Activated naive CD8-positive, alpha-beta T cell (primary cell): ENCODE results near the gene PIK3R6.

ENCODE experiments used
- H3K27ac Mint-ChIP-seq: one replicate; pipeline ENCODE4 v1.8.0; 2021; ENCODE audit warnings: mixed read lengths
- H3K27me3 Mint-ChIP-seq: one replicate; pipeline ENCODE4 v1.8.0; 2021; ENCODE audit warnings: mixed read lengths
- H3K36me3 Mint-ChIP-seq: one replicate; pipeline ENCODE4 v1.8.0; 2021; ENCODE audit warnings: mixed read lengths
- H3K4me1 Mint-ChIP-seq: one replicate; pipeline ENCODE4 v1.8.0; 2021; ENCODE audit warnings: low read depth, mixed read lengths
- H3K4me3 Mint-ChIP-seq: one replicate; pipeline ENCODE4 v1.8.0; 2021; ENCODE audit warnings: mild to moderate bottlenecking, mixed read lengths
- H3K9me3 Mint-ChIP-seq: one replicate; pipeline ENCODE4 v1.8.0; 2021; ENCODE audit warnings: low read depth, mixed read lengths

PIK3R6 gene

GRCh38 chr17:8793649-8794048 is 73.8 kb downstream of the PIK3R6 start:
- H3K9me3 Mint-ChIP-seq = peaks cover 5% of the 10 kb centered on the region
- no peak overlapping the region for H3K27ac Mint-ChIP-seq
- peaks cover 4% of the 10 kb centered on the region for H3K36me3 Mint-ChIP-seq
- no peaks in the 10 kb centered on the region for H3K4me1 Mint-ChIP-seq
- no peaks in the 10 kb centered on the region for H3K27me3 Mint-ChIP-seq
- no peak overlapping the region for H3K4me3 Mint-ChIP-seq

GRCh38 chr17:8792646-8793045 is 74.8 kb downstream of the PIK3R6 start:
- peaks cover 4% of the 10 kb centered on the region for H3K36me3 Mint-ChIP-seq
- no peak overlapping the region for H3K4me3 Mint-ChIP-seq
- no peaks in the 10 kb centered on the region for H3K27me3 Mint-ChIP-seq
- peaks cover 5% of the 10 kb centered on the region for H3K9me3 Mint-ChIP-seq
- no peaks in the 10 kb centered on the region for H3K4me1 Mint-ChIP-seq
- no peak overlapping the region for H3K27ac Mint-ChIP-seq

DNA sequence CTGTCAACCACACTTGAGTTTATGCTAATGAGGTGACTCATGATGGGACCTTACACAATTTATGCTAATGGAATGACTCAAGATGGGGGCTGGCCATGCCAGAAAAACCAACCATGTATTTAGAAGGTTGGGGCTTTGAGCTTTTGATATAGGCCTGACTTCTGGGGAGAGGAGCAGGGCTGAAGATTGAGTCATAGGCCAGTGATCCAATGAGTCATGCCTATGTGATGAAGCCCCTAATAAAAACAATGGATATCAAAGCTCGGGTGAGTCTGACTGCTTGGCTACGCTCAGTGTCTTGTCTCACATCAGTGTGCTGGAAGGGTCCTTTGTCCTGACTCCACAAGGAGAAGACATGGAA is 75.6 kb downstream of the PIK3R6 start:
- Mint-ChIP-seq H3K27ac (no peak overlapping the region), H3K4me1 (no peaks in the 10 kb centered on the region)

DNA sequence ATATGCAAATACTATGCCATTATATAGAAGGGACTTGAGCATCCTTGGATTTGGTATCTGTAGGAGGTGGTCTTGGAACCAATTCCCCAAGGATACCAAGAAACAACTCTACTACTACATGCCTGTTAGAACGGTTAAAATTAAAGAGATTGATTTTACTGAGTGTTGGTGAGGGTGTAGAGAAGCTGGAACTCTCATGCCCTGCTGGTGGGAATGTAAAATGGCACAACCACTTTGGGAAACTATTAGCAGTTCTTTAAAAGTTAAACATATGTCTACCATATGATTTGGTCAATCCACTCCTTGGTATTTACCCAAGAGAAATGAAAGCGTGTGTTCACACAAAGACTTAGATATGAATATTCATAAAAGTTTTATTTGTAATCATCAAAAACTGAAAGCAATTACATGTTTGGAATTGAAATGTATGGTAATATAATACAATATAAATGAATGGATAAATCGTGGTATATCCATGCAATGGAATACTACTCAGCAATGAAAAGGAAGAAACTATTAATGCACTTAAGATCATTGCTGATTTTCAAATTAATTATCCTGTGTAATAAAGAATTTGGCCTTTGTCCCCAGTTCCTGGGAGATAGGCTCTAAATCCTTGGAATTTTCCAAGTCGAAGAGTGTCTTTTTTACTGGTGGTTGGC is 76.1 kb downstream of the PIK3R6 start:
- no peaks in the 10 kb centered on the region for H3K27me3 Mint-ChIP-seq
- H3K4me1 Mint-ChIP-seq = no peaks in the 10 kb centered on the region

More for the DNA sequence above, 75.6 kb downstream of the PIK3R6 start:
- peaks cover 5% of the 10 kb centered on the region for H3K9me3 Mint-ChIP-seq
- H3K36me3 Mint-ChIP-seq = peaks cover 4% of the 10 kb centered on the region
- H3K4me3 Mint-ChIP-seq = no peak overlapping the region
- no peaks in the 10 kb centered on the region for H3K27me3 Mint-ChIP-seq

DNA sequence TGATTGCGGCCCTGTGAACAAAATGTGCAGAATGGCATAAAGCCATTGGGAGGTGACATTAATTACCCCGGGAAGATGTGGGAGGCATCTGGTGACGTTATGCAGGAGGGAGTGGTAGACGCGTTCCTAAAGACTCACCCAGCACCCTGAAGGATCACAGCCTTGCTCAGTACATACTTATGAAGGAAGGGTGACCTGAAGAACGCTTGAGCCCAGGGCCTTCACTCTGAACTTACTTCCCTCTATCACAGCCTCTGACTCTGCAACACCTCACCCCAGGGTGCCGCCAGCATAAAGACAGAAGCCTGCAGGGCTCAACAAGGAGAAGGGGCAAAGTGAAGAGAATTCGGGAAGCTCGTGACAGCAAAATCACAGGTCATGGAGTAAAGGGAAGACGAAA is 77.7 kb downstream of the PIK3R6 start:
- H3K36me3 Mint-ChIP-seq = peaks cover 4% of the 10 kb centered on the region
- H3K4me3 Mint-ChIP-seq = no peak overlapping the region

More for the DNA sequence above, 76.1 kb downstream of the PIK3R6 start:
- H3K27ac Mint-ChIP-seq = no peak overlapping the region
- no peak overlapping the region for H3K4me3 Mint-ChIP-seq
- peaks cover 4% of the 10 kb centered on the region for H3K36me3 Mint-ChIP-seq
- peaks cover 5% of the 10 kb centered on the region for H3K9me3 Mint-ChIP-seq

DNA sequence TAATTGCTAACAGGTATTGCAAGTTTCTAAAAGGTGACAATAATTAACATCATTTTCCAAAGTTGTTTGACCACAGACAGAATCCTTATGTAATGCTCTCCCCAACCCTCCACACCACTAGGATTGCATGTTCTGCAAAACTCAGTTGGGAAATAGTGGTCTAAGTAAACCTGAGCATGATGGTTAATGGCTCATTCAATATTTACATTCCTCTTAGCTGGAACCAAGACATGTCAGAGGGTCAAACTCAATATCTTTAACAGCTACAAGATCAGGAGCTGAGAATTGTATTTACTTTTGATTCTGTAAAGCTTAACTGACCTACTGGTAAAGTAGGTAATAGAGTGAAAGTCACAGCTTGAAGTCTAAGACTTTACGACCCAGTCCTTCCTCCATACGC is 78.5 kb downstream of the PIK3R6 start:
- H3K4me3 Mint-ChIP-seq = no peak overlapping the region
- H3K4me1 Mint-ChIP-seq = no peaks in the 10 kb centered on the region
- no peaks in the 10 kb centered on the region for H3K27me3 Mint-ChIP-seq
- H3K9me3 Mint-ChIP-seq = peaks cover 5% of the 10 kb centered on the region
- peaks cover 4% of the 10 kb centered on the region for H3K36me3 Mint-ChIP-seq
- H3K27ac Mint-ChIP-seq = no peak overlapping the region

More for the DNA sequence above, 77.7 kb downstream of the PIK3R6 start:
- Mint-ChIP-seq H3K27ac (no peak overlapping the region), H3K27me3 (no peaks in the 10 kb centered on the region), H3K4me1 (no peaks in the 10 kb centered on the region), H3K9me3 (peaks cover 5% of the 10 kb centered on the region)

GRCh38 chr17:8785547-8786413 is 81.7 kb downstream of the PIK3R6 start:
- H3K27me3 Mint-ChIP-seq = no peaks in the 10 kb centered on the region
- H3K9me3 Mint-ChIP-seq = no peaks in the 10 kb centered on the region
- H3K36me3 Mint-ChIP-seq = peaks cover 3% of the 10 kb centered on the region
- H3K27ac Mint-ChIP-seq = no peak overlapping the region
- H3K4me1 Mint-ChIP-seq = no peaks in the 10 kb centered on the region
- H3K4me3 Mint-ChIP-seq = no peak overlapping the region

GRCh38 chr17:8782176-8782575 is 85.3 kb downstream of the PIK3R6 start:
- H3K27ac Mint-ChIP-seq = no peak overlapping the region
- no peaks in the 10 kb centered on the region for H3K27me3 Mint-ChIP-seq
- H3K4me1 Mint-ChIP-seq = no peaks in the 10 kb centered on the region
- no peaks in the 10 kb centered on the region for H3K9me3 Mint-ChIP-seq
- H3K4me3 Mint-ChIP-seq = no peak overlapping the region
- peaks cover 6% of the 10 kb centered on the region for H3K36me3 Mint-ChIP-seq

DNA sequence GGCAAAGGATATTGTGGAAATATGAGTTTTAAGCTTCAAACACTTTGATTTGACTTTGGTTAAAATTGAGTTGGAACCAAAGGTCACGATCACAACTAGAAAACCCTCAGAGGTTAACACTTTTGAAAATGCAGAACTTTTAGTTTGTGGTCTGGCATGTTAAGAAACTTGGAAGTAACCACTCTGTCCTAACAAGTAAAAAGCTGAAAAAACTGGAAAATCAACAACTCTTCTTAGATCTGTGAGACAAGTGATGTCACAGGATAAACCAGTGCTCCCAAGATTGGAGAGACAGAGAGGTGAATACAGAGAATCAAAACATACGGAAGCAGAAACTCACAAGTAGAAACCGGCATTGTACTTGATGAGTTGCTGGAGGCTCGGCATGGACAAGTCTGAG is 85.7 kb downstream of the PIK3R6 start:
- Mint-ChIP-seq H3K9me3 (no peaks in the 10 kb centered on the region), H3K4me3 (no peak overlapping the region), H3K36me3 (peaks cover 6% of the 10 kb centered on the region), H3K27ac (no peak overlapping the region), H3K27me3 (no peaks in the 10 kb centered on the region), H3K4me1 (no peaks in the 10 kb centered on the region)

- no peak overlapping the region for H3K4me3 Mint-ChIP-seq
- H3K9me3 Mint-ChIP-seq = no peaks in the 10 kb centered on the region
- no peaks in the 10 kb centered on the region for H3K4me1 Mint-ChIP-seq
- no peak overlapping the region for H3K27ac Mint-ChIP-seq
- peaks cover 13% of the 10 kb centered on the region for H3K36me3 Mint-ChIP-seq
- peaks cover 8% of the 10 kb centered on the region for H3K27me3 Mint-ChIP-seq
Observed at GRCh38 chr17:8776881-8777280, 90.6 kb downstream of the PIK3R6 start.

GRCh38 chr17:8776248-8776647 is 91.2 kb downstream of the PIK3R6 start:
- Mint-ChIP-seq H3K4me1 (no peaks in the 10 kb centered on the region), H3K27ac (no peak overlapping the region), H3K4me3 (no peak overlapping the region), H3K27me3 (peaks cover 8% of the 10 kb centered on the region), H3K36me3 (peaks cover 13% of the 10 kb centered on the region), H3K9me3 (no peaks in the 10 kb centered on the region)

- Mint-ChIP-seq H3K9me3 (no peaks in the 10 kb centered on the region), H3K27ac (no peak overlapping the region)
Observed at GRCh38 chr17:8766731-8767130, 100.7 kb downstream of the PIK3R6 start.

GRCh38 chr17:8762012-8762411 is 105.5 kb downstream of the PIK3R6 start:
- Mint-ChIP-seq H3K4me3 (no peak overlapping the region), H3K4me1 (no peaks in the 10 kb centered on the region), H3K36me3 (no peaks in the 10 kb centered on the region), H3K27me3 (no peaks in the 10 kb centered on the region), H3K9me3 (no peaks in the 10 kb centered on the region), H3K27ac (no peak overlapping the region)

More at GRCh38 chr17:8766731-8767130, 100.7 kb downstream of the PIK3R6 start:
- H3K36me3 Mint-ChIP-seq = no peaks in the 10 kb centered on the region
- no peaks in the 10 kb centered on the region for H3K4me1 Mint-ChIP-seq
- H3K4me3 Mint-ChIP-seq = no peak overlapping the region
- H3K27me3 Mint-ChIP-seq = no peaks in the 10 kb centered on the region

DNA sequence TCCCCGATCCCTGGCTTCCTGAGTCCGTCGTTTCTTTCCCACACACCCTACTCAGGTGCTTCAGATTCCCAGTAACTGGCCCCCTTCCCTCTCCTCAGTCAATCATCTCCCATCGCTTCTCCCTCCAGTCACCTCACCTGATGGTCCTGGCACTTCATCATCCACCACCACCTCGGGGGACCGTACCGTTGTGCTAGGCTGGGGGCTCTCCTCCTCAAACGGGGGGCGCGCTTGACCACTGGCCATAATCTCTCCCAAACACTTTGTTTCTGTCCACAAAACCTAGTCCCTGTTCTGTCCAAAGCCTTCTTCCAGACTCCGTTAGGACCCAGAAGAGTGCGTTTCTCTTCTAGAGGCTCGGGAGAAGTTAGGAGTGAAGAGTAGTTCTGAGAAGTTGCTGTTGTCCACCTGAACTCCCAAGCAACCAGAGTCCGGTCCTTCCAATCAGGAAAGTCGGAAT is 109.3 kb downstream of the PIK3R6 start, which contains the start of gene SPDYE4:
SPDYE4 (minus strand) TSS at position 410 of the 460 bp plus-strand sequence; CDS start at position 246, 164 bp downstream.
- Mint-ChIP-seq H3K36me3 (no peaks in the 10 kb centered on the region), H3K27ac (no peak within 1 kb of the TSS), H3K27me3 (peaks cover 8% of the 10 kb centered on the region), H3K4me3 (no peak within 1 kb of the TSS), H3K9me3 (no peaks in the 10 kb centered on the region), H3K4me1 (no peaks in the 10 kb centered on the region)

- Mint-ChIP-seq H3K27ac (no peak overlapping the region), H3K36me3 (no peaks in the 10 kb centered on the region), H3K9me3 (no peaks in the 10 kb centered on the region), H3K4me1 (no peaks in the 10 kb centered on the region), H3K27me3 (peaks cover 8% of the 10 kb centered on the region), H3K4me3 (no peak overlapping the region)
Observed at GRCh38 chr17:8757189-8757588, 110.3 kb downstream of the PIK3R6 start.
